ENCODE measurements around the gene PTPRM.

- no peak for TF ChIP-seq CTCF (IDR thresholded peaks at IDR 0.05; ENCODE audit: borderline replicate concordance, extremely low read depth, low read length, poor library complexity, severe bottlenecking)
- no peak for TF ChIP-seq EZH2 (IDR thresholded peaks at IDR 0.05; ENCODE audit: borderline replicate concordance, low read depth, low read length, severe bottlenecking)
These were observed 634 bp downstream of the PTPRM start for GRCh38 chr18:7567474-7568425.

All from DND-41 (cell line).